GM12878 (cell line): ENCODE measurements around the gene ZFPM1. TPM values are rescaled to one million over a fixed set of nuclear protein-coding genes. Genes with fewer than 3 reads are reported as not detected.
A peak's percentile ranks its signal among the peaks of the same experiment; 100 is the strongest.

Experiments used
- ATAC-seq: fragments of 200-7000 bp; cut with Tn5 transposase; 3 replicates; pipeline ENCODE4 v1.9.1; 2020; ENCODE audit warnings: mild to moderate bottlenecking, moderate library complexity
- BruUV-seq: library from RNA; stranded (reverse); fragments of 400-500 nt; replicated peaks from 2 replicates; lab custom pipeline; 2021; lab: Mats Ljungman, UMichigan
- CTCF ChIA-PET: fragments of 300-600 bp; sonication (Branson Sonifier 250); formaldehyde crosslinking; extraction: SDS; loops from one replicate; lab custom pipeline; 2021; ENCODE audit warnings: inconsistent platforms; lab: Yijun Ruan, JAX
- POLR2A ChIA-PET: fragments of 350-600 bp; formaldehyde crosslinking; extraction: SDS; loops from one replicate; lab custom pipeline; 2021; ENCODE audit warnings: inconsistent platforms; lab: Charles Lee
- RAD21 ChIA-PET: fragments of 300-600 bp; sonication (Branson Sonifier 250); formaldehyde crosslinking; loops from one replicate; lab custom pipeline; 2023; ENCODE audit warnings: antibody characterized with exemption; ENCODE audit not compliant: unreplicated experiment; lab: Charles Lee
- SMC1A ChIA-PET: fragments of 300-600 bp; sonication (Branson Sonifier 250); formaldehyde crosslinking; loops from one replicate; lab custom pipeline; 2023; ENCODE audit not compliant: unreplicated experiment, uncharacterized antibody; lab: Charles Lee
- DNase-seq: peaks from one replicate; pipeline ENCODE4 v3.0.0-alpha.2; 2011; ENCODE audit warnings: low read depth, low spot score
- FAIRE-seq: peaks from 3 replicates; lab custom pipeline; 2011; peaks lifted over from hg19 to GRCh38; lab: Jason Lieb, UNC
- H2AFZ ChIP-seq: 2 replicates; pipeline ENCODE4 v1.6.0; 2011; ENCODE audit warnings: low read depth, low read length, control low read depth; ENCODE audit not compliant: control insufficient read depth
- H3K27ac ChIP-seq: 2 replicates; pipeline ENCODE4 v1.5.1; 2011; ENCODE audit warnings: control low read depth; ENCODE audit not compliant: control insufficient read depth, insufficient read depth
- H3K27me3 ChIP-seq, 2 experiments: replicated peaks in 1 of 2; 2 replicates each; pipeline versions ENCODE4 v1.6.0 to v1.6.1; 2011; ENCODE audit warnings: low read length in 1 of 2; ENCODE audit not compliant: control insufficient read depth in 2 of 2, insufficient read depth in 2 of 2
- H3K36me3 ChIP-seq, 2 experiments: 2 replicates each; pipeline ENCODE4 v1.5.1; 2011; ENCODE audit warnings: low read length in 1 of 2; ENCODE audit not compliant: control insufficient read depth in 2 of 2, insufficient read depth in 2 of 2
- H3K4me1 ChIP-seq: 2 replicates; pipeline ENCODE4 v1.6.1; 2011; ENCODE audit warnings: mild to moderate bottlenecking, low read length, moderate library complexity, mixed read lengths; ENCODE audit not compliant: control insufficient read depth, insufficient read depth
- H3K4me2 ChIP-seq: 2 replicates; pipeline ENCODE4 v1.6.0; 2011; ENCODE audit warnings: control low read depth; ENCODE audit not compliant: control insufficient read depth, insufficient read depth
- H3K4me3 ChIP-seq: fragments of 200-600 bp; sonication (generic); 2 replicates; pipeline ENCODE4 v1.5.1; 2016
- H3K79me2 ChIP-seq: 2 replicates; pipeline ENCODE4 v1.6.0; 2011; ENCODE audit warnings: low read length; ENCODE audit not compliant: control insufficient read depth, insufficient read depth
- H3K9ac ChIP-seq: 2 replicates; pipeline ENCODE4 v1.8.0; 2011; ENCODE audit warnings: low read length, control low read depth, mixed read lengths; ENCODE audit not compliant: control insufficient read depth, insufficient read depth
- H3K9me3 ChIP-seq: replicated peaks from 3 replicates; pipeline ENCODE4 v1.5.1; 2011; ENCODE audit warnings: mild to moderate bottlenecking, low read length; ENCODE audit not compliant: control insufficient read depth, insufficient read depth
- H4K20me1 ChIP-seq: 2 replicates; pipeline ENCODE4 v1.6.0; 2011; ENCODE audit not compliant: control insufficient read depth, insufficient read depth
- ATF7 ChIP-seq: fragments of 450-650 bp; IDR thresholded peaks from 2 replicates; pipeline ENCODE4 v1.6.1; 2016; ENCODE audit warnings: low read depth, mild to moderate bottlenecking
- WGBS: methylation state at CpG from one replicate; pipeline ENCODE4 v1.1.6; 2016; ENCODE audit warnings: low lambda C conversion rate; ENCODE audit not compliant: insufficient replicate concordance, insufficient coverage; ENCODE audit errors: missing lambda C conversion rate; 5-methylcytosine and 5-hydroxymethylcytosine counted together
- in situ Hi-C: fragments of 300-500 bp; cut with MboI; formaldehyde crosslinking; loops from 9 replicates; pipeline ENCODE4 v1.14.3; 2018; ENCODE audit warnings: mixed read lengths
- intact Hi-C: fragments of 100-400 bp; cut with micrococcal nuclease; formaldehyde crosslinking; loops from one replicate; pipeline ENCODE4 v1.14.2; 2022; ENCODE audit not compliant: unreplicated experiment
- polyA plus RNA-seq, 11 experiments: library from polyadenylated mRNA; depleted of rRNA in 4 of 11; unstranded in 6 of 11; stranded (reverse) in 5 of 11; fragments of >200 nt; fragmentation: Nextera tagmentation in 4 of 11; fragmentation: Illumina TruSeq in 1 of 11; extraction: Ambion mirVana in 4 of 11; extraction: Trizol in 1 of 11; gene quantifications; 1 replicate in 1 of 11; 2 replicates in 10 of 11; pipeline versions ENCODE4 v1.2.1 to v1.2.3, GENCODE V29; 2011 to 2016; ENCODE audit warnings: inconsistent platforms in 2 of 11, missing spikeins in 2 of 11, low read depth in 1 of 11
- total RNA-seq, 4 experiments: library from RNA; depleted of rRNA in 3 of 4; stranded (reverse); fragments of >200 nt in 3 of 4; fragmentation: Illumina TruSeq in 1 of 4; extraction: Trizol in 1 of 4; gene quantifications; 2 replicates each; pipeline versions ENCODE4 v1.2.1 to v1.2.3, GENCODE V29; 2013 to 2021
- TF ChIP-seq, protein P1 (sequence below): fragments of 450-650 bp; formaldehyde crosslinking; IDR thresholded peaks from 2 replicates; pipeline ENCODE4 v1.5.0; 2022; ENCODE audit warnings: mild to moderate bottlenecking, missing genetic modification characterization
- TF ChIP-seq, protein P2 (sequence below): fragments of 450-650 bp; IDR thresholded peaks from 2 replicates; pipeline ENCODE4 v1.6.1; 2016; ENCODE audit warnings: mild to moderate bottlenecking

The ZFPM1 gene
- total and polyA plus RNA-seq, 10 of the 15 experiments (the other 5 are each of a cell fraction or from before 2014, with no cell fraction given), result 0.02 to 5.1 (median 0.30) TPM

DNA sequence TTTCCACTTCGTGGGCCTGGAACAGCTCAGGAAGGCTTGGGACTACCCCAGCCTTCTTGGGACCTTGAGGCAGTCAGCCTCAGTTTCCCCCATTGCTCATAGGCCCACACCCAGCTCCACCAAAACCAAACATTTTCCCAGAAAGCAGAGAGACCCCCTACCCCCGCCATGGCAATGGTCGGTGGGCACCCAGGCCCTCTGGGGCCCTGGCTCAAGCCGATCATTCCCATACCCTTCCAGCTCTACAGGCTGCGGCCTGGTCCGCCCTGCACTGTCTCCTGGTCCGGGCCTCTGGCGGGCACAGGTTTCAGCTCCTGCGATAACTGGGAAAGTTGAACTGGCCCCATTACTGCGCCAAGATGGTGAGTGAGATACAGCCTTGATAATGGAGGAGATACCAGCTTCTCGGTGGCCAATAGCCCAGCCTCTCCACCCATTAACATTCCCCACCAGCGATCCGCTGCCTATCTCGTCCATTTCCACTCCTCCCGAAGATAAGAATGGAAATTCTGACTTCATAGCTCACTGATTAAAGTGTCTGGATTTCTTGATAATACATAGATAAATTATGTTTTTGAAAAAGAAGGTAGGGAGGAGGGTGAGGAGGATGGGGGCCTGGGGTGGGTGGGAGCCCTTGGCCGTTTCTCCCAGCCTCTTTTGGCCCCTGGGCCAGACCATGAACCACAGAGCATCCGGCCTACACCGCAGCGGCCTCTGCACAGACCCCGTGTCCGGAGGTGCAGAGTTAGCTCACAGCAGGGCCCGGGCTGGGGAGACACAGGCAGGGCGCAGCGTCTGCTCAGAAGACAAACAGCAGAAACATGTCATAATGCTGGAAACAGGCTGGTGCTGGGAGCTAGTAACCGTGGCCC is 11.6 kb downstream of the ZFPM1 start:
- TF ChIP-seq, protein P1, sequence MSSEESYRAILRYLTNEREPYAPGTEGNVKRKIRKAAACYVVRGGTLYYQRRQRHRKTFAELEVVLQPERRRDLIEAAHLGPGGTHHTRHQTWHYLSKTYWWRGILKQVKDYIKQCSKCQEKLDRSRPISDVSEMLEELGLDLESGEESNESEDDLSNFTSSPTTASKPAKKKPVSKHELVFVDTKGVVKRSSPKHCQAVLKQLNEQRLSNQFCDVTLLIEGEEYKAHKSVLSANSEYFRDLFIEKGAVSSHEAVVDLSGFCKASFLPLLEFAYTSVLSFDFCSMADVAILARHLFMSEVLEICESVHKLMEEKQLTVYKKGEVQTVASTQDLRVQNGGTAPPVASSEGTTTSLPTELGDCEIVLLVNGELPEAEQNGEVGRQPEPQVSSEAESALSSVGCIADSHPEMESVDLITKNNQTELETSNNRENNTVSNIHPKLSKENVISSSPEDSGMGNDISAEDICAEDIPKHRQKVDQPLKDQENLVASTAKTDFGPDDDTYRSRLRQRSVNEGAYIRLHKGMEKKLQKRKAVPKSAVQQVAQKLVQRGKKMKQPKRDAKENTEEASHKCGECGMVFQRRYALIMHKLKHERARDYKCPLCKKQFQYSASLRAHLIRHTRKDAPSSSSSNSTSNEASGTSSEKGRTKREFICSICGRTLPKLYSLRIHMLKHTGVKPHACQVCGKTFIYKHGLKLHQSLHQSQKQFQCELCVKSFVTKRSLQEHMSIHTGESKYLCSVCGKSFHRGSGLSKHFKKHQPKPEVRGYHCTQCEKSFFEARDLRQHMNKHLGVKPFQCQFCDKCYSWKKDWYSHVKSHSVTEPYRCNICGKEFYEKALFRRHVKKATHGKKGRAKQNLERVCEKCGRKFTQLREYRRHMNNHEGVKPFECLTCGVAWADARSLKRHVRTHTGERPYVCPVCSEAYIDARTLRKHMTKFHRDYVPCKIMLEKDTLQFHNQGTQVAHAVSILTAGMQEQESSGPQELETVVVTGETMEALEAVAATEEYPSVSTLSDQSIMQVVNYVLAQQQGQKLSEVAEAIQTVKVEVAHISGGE (CRISPR knock-in tag), result no peak
- TF ChIP-seq, protein P2, sequence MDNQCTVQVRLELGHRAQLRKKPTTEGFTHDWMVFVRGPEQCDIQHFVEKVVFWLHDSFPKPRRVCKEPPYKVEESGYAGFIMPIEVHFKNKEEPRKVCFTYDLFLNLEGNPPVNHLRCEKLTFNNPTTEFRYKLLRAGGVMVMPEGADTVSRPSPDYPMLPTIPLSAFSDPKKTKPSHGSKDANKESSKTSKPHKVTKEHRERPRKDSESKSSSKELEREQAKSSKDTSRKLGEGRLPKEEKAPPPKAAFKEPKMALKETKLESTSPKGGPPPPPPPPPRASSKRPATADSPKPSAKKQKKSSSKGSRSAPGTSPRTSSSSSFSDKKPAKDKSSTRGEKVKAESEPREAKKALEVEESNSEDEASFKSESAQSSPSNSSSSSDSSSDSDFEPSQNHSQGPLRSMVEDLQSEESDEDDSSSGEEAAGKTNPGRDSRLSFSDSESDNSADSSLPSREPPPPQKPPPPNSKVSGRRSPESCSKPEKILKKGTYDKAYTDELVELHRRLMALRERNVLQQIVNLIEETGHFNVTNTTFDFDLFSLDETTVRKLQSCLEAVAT, result 0 out of 2 replicates have a peak, but pooled peaks have one; percentile 22
- no peak for TF ChIP-seq ATF7
- CTCF ChIA-PET, result no interaction called here
- Histone ChIP-seq H3K27me3 (no peaks in the 10 kb centered on the region), H3K9ac (no peak overlapping the region; the same call in 1 of the 2 replicates), H4K20me1 (0 out of 2 replicates have a peak, but pooled peaks cover 2% of the 10 kb centered on the region), H3K36me3 (no peaks in the 10 kb centered on the region), H3K4me3 (no peak overlapping the region), H2AFZ (no peak overlapping the region), H3K4me2 (no peak overlapping the region), H3K9me3 (no peaks in the 10 kb centered on the region), H3K79me2 (peaks cover 2% of the 10 kb centered on the region), H3K4me1 (peaks cover 27% of the 10 kb centered on the region), H3K27ac (no peak overlapping the region)
- ATAC-seq (peak; percentile 76), DNase-seq (no peak), FAIRE-seq (no peak)
- 77% methylated on average over 25 of the region's 25 CpGs for WGBS
- intact Hi-C loops (no loop called here), in situ Hi-C loops (no loop called here)
- no TSS peak for BruUV-seq
- POLR2A ChIA-PET, result interaction anchor here (1.0 kb wide), 1 partner anchor 9 kb away, joined by 4 read pairs; no protein-coding TSS in a partner anchor
- RAD21 ChIA-PET, result interaction anchor here (1.1 kb wide), 1 partner anchor 10 kb away, joined by 3 read pairs; no protein-coding TSS in a partner anchor
- SMC1A ChIA-PET, result no interaction called here
